ENCODE results near the gene SOBP.
A peak's percentile ranks its signal among the peaks of the same experiment; 100 is the strongest.

Gene SOBP

GRCh38 chr6:107489636-107490565 lies at the start of gene SOBP:
SOBP (plus strand) TSS chr6:107490117; CDS start chr6:107490617, 500 bp downstream.
- in situ Hi-C loops (cut with MboI; ENCODE audit: low pct_unique_long_range_greater_than_20kb, low sequenced_read_pairs, unreplicated experiment), result no loop called here
- TF ChIP-seq CTCF (IDR thresholded peaks at IDR 0.05; ENCODE audit: extremely low read depth, insufficient read depth, missing control alignments), result no peak
- DNase-seq (ENCODE audit: low spot score), result peak; percentile 69

GRCh38 chr6:107440936-107441335 lies 49.0 kb upstream of the SOBP start:
- in situ Hi-C loops (cut with MboI; ENCODE audit: low pct_unique_long_range_greater_than_20kb, low sequenced_read_pairs, unreplicated experiment), result no loop called here
- no peak for DNase-seq (ENCODE audit: low spot score)
- TF ChIP-seq CTCF (IDR thresholded peaks at IDR 0.05; ENCODE audit: extremely low read depth, insufficient read depth, missing control alignments), result no peak

GRCh38 chr6:107441682-107442081 lies 48.2 kb upstream of the SOBP start:
- in situ Hi-C loops (cut with MboI; ENCODE audit: low pct_unique_long_range_greater_than_20kb, low sequenced_read_pairs, unreplicated experiment), result no loop called here
- TF ChIP-seq CTCF (IDR thresholded peaks at IDR 0.05; ENCODE audit: extremely low read depth, insufficient read depth, missing control alignments), result no peak

GRCh38 chr6:107442938-107443607 lies 46.8 kb upstream of the SOBP start:
- TF ChIP-seq CTCF (IDR thresholded peaks at IDR 0.05; ENCODE audit: extremely low read depth, insufficient read depth, missing control alignments), result no peak

More at GRCh38 chr6:107441682-107442081, 48.2 kb upstream of the SOBP start:
- no peak for DNase-seq (ENCODE audit: low spot score)

GRCh38 chr6:107443608-107444267 lies 46.2 kb upstream of the SOBP start:
- DNase-seq (ENCODE audit: low spot score), result no peak
- in situ Hi-C loops (cut with MboI; ENCODE audit: low pct_unique_long_range_greater_than_20kb, low sequenced_read_pairs, unreplicated experiment), result no loop called here
- no peak for TF ChIP-seq CTCF (IDR thresholded peaks at IDR 0.05; ENCODE audit: extremely low read depth, insufficient read depth, missing control alignments)

More at GRCh38 chr6:107442938-107443607, 46.8 kb upstream of the SOBP start:
- no peak for DNase-seq (ENCODE audit: low spot score)
- in situ Hi-C loops (cut with MboI; ENCODE audit: low pct_unique_long_range_greater_than_20kb, low sequenced_read_pairs, unreplicated experiment), result no loop called here

- no peak for DNase-seq (ENCODE audit: low spot score)
- in situ Hi-C loops (cut with MboI; ENCODE audit: low pct_unique_long_range_greater_than_20kb, low sequenced_read_pairs, unreplicated experiment), result no loop called here
- TF ChIP-seq CTCF (IDR thresholded peaks at IDR 0.05; ENCODE audit: extremely low read depth, insufficient read depth, missing control alignments), result no peak
These were observed 45.6 kb upstream of the SOBP start for GRCh38 chr6:107444277-107444676.

Data from GM13977 (cell line).